HEK293 (cell line): ENCODE measurements around the gene MALT1.

Experiments used
- CTCF ChIA-PET: fragments of 350-600 bp; formaldehyde crosslinking; extraction: SDS; loops from one replicate; lab custom pipeline; 2021; ENCODE audit warnings: antibody characterized with exemption; lab: Yijun Ruan, JAX
- POLR2A ChIA-PET: fragments of 300-600 bp; formaldehyde crosslinking; extraction: SDS; loops from one replicate; lab custom pipeline; 2020; ENCODE audit warnings: antibody characterized with exemption, inconsistent platforms; lab: Yijun Ruan, JAX
- H3K27ac ChIP-seq: fragments of 200-500 bp; sonication (Bioruptor generic); 2 replicates; pipeline ENCODE4 v1.5.1; 2014; ENCODE audit warnings: low read depth, low read length, control low read depth, inconsistent platforms; ENCODE audit errors: extremely low read depth
- H3K36me3 ChIP-seq, 2 experiments: fragments of 200-500 bp in 1 of 2; sonication (Bioruptor generic) in 1 of 2; 1 replicate in 1 of 2; 2 replicates in 1 of 2; pipeline ENCODE4 v1.5.1; 2014 to 2017; ENCODE audit warnings: inconsistent platforms in 2 of 2, low read length in 2 of 2; ENCODE audit not compliant: control insufficient read depth in 2 of 2, insufficient read depth in 1 of 2
- H3K4me1 ChIP-seq: fragments of 200-500 bp; sonication (Bioruptor generic); 2 replicates; pipeline ENCODE4 v1.5.1; 2014; ENCODE audit warnings: mild to moderate bottlenecking, low read length, inconsistent platforms; ENCODE audit not compliant: control insufficient read depth, insufficient read depth
- H3K4me3 ChIP-seq: 2 replicates; pipeline ENCODE4 v1.5.1; 2011; ENCODE audit warnings: low read depth, mild to moderate bottlenecking, control low read depth, low read length, moderate library complexity
- H3K9me3 ChIP-seq: fragments of 200-500 bp; sonication (Bioruptor generic); 2 replicates; pipeline ENCODE4 v1.5.1; 2014; ENCODE audit warnings: low read depth, low read length, inconsistent platforms; ENCODE audit not compliant: control insufficient read depth, insufficient read depth
- GLIS2 ChIP-seq: fragments of 450-650 bp; formaldehyde crosslinking; IDR thresholded peaks from 2 replicates; pipeline ENCODE4 v1.5.1; 2016; ENCODE audit warnings: missing biosample characterization, missing genetic modification characterization
- KLF10 ChIP-seq: fragments of 450-650 bp; IDR thresholded peaks from 2 replicates; pipeline ENCODE4 v1.5.1; 2018; ENCODE audit warnings: missing biosample characterization, mild to moderate bottlenecking, missing genetic modification characterization
- MYNN ChIP-seq: fragments of 450-650 bp; formaldehyde crosslinking; IDR thresholded peaks from 2 replicates; pipeline ENCODE4 v1.5.1; 2016; ENCODE audit warnings: missing biosample characterization, missing genetic modification characterization, borderline replicate concordance
- PATZ1 ChIP-seq: fragments of 450-650 bp; formaldehyde crosslinking; IDR thresholded peaks from 2 replicates; pipeline ENCODE4 v1.5.1; 2016; ENCODE audit warnings: missing biosample characterization, missing genetic modification characterization
- PRDM10 ChIP-seq: fragments of 450-650 bp; formaldehyde crosslinking; IDR thresholded peaks from 2 replicates; pipeline ENCODE4 v1.5.1; 2016; ENCODE audit warnings: missing biosample characterization, missing genetic modification characterization
- SCRT1 ChIP-seq: fragments of 450-650 bp; formaldehyde crosslinking; IDR thresholded peaks from 2 replicates; pipeline ENCODE4 v1.5.1; 2016; ENCODE audit warnings: missing biosample characterization, missing genetic modification characterization, borderline replicate concordance
- SP3 ChIP-seq: fragments of 450-650 bp; formaldehyde crosslinking; IDR thresholded peaks from 2 replicates; pipeline ENCODE4 v1.5.1; 2016; ENCODE audit warnings: missing biosample characterization, missing genetic modification characterization
- ZBTB48 ChIP-seq: fragments of 450-650 bp; formaldehyde crosslinking; IDR thresholded peaks from 2 replicates; pipeline ENCODE4 v1.5.1; 2016; ENCODE audit warnings: missing biosample characterization, missing genetic modification characterization
- ZNF138 ChIP-seq: fragments of 450-650 bp; formaldehyde crosslinking; IDR thresholded peaks from 2 replicates; pipeline ENCODE4 v1.5.1; 2016; ENCODE audit warnings: missing biosample characterization, missing genetic modification characterization, borderline replicate concordance
- ZNF140 ChIP-seq: fragments of 450-650 bp; formaldehyde crosslinking; IDR thresholded peaks from 2 replicates; pipeline ENCODE4 v1.5.1; 2016; ENCODE audit warnings: missing biosample characterization, missing genetic modification characterization
- ZNF626 ChIP-seq: fragments of 450-650 bp; sonication (Bioruptor Pico); formaldehyde crosslinking; IDR thresholded peaks from 2 replicates; pipeline ENCODE4 v1.5.1; 2018; ENCODE audit warnings: missing biosample characterization, missing genetic modification characterization, inconsistent platforms
- ZNF654 ChIP-seq: fragments of 450-650 bp; formaldehyde crosslinking; IDR thresholded peaks from 2 replicates; pipeline ENCODE4 v1.5.1; 2016; ENCODE audit warnings: low read depth, missing biosample characterization, missing genetic modification characterization
- ZNF830 ChIP-seq: fragments of 450-650 bp; IDR thresholded peaks from 2 replicates; pipeline ENCODE4 v1.5.0; 2018; ENCODE audit warnings: missing biosample characterization, missing genetic modification characterization, low read depth, mild to moderate bottlenecking, moderate library complexity
- ZNF843 ChIP-seq: fragments of 450-650 bp; formaldehyde crosslinking; IDR thresholded peaks from 2 replicates; pipeline ENCODE4 v1.5.1; 2016; ENCODE audit warnings: missing biosample characterization, missing genetic modification characterization
- ZXDB ChIP-seq: fragments of 450-650 bp; formaldehyde crosslinking; IDR thresholded peaks from 2 replicates; pipeline ENCODE4 v1.5.1; 2016; ENCODE audit warnings: missing biosample characterization, missing genetic modification characterization
- TF ChIP-seq, protein P1 (sequence below): fragments of 450-650 bp; formaldehyde crosslinking; IDR thresholded peaks from 2 replicates; pipeline ENCODE4 v1.5.1; 2016; ENCODE audit warnings: missing biosample characterization, missing genetic modification characterization
- TF ChIP-seq, protein P2 (sequence below): fragments of 450-650 bp; formaldehyde crosslinking; IDR thresholded peaks from 2 replicates; pipeline ENCODE4 v1.5.1; 2016; ENCODE audit warnings: missing biosample characterization, missing genetic modification characterization

Gene MALT1

DNA sequence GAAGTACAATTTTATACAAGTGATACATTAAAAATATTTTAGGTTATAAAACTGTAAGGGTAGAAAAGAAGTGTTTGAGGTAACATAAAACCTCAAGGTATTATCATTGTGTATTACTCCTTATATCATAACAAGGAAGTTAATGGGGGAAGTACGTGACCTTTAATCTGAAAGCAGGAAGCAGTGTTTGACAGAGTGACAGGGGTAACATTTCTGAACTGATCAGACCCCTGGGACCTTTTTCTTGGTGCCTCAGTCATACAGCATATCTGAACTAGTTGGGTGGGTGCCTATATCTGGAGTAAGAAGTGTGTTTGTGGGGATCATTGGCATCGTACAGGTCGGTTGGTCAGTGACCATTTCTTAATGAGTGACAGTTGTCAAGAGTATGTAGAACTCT, 43.0 kb downstream of the MALT1 start (continued):
- TF ChIP-seq PATZ1 (tag by site-specific recombination) (no peak), ZNF140 (no peak)
- TF ChIP-seq, all 188 proteins: peak for 0

GRCh38 chr18:58714821-58715220, 43.6 kb downstream of the MALT1 start:
- H3K36me3 ChIP-seq, result peaks cover 2 to 28% of the 10 kb centered on the region in 2 experiments
- no peaks in the 10 kb centered on the region for H3K9me3 ChIP-seq
- H3K4me3 ChIP-seq, result no peak overlapping the region
- H3K27ac ChIP-seq, result no peak overlapping the region
- H3K4me1 ChIP-seq, result no peaks in the 10 kb centered on the region
- ChIA-PET POLR2A (interaction anchor here (0.6 kb wide), 1 partner anchor 13 kb away, joined by 3 read pairs; no protein-coding TSS in a partner anchor), CTCF (no interaction called here)
- TF ChIP-seq, protein P1, sequence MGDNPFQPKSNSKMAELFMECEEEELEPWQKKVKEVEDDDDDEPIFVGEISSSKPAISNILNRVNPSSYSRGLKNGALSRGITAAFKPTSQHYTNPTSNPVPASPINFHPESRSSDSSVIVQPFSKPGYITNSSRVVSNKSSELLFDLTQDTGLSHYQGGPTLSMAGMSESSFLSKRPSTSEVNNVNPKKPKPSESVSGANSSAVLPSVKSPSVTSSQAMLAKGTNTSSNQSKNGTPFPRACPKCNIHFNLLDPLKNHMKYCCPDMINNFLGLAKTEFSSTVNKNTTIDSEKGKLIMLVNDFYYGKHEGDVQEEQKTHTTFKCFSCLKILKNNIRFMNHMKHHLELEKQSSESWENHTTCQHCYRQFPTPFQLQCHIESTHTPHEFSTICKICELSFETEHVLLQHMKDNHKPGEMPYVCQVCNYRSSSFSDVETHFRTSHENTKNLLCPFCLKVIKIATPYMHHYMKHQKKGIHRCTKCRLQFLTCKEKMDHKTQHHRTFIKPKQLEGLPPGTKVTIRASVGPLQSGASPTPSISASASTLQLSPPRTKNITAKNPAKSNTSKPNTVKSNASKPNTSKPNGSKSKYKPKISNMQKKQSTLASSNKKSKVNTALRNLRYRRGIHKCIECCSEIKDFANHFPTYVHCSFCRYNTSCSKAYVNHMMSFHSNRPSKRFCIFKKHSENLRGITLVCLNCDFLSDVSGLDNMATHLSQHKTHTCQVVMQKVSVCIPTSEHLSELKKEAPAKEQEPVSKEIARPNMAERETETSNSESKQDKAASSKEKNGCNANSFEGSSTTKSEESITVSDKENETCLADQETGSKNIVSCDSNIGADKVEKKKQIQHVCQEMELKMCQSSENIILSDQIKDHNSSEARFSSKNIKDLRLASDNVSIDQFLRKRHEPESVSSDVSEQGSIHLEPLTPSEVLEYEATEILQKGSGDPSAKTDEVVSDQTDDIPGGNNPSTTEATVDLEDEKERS (tag by site-specific recombination), result no peak
- no peak for TF ChIP-seq ZNF654 (tag by site-specific recombination)
- no peak for TF ChIP-seq ZNF843 (tag by site-specific recombination)
- TF ChIP-seq SP3 (tag by site-specific recombination), result no peak
- TF ChIP-seq, protein P2, sequence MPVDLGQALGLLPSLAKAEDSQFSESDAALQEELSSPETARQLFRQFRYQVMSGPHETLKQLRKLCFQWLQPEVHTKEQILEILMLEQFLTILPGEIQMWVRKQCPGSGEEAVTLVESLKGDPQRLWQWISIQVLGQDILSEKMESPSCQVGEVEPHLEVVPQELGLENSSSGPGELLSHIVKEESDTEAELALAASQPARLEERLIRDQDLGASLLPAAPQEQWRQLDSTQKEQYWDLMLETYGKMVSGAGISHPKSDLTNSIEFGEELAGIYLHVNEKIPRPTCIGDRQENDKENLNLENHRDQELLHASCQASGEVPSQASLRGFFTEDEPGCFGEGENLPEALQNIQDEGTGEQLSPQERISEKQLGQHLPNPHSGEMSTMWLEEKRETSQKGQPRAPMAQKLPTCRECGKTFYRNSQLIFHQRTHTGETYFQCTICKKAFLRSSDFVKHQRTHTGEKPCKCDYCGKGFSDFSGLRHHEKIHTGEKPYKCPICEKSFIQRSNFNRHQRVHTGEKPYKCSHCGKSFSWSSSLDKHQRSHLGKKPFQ (tag by site-specific recombination), result no peak
- TF ChIP-seq MYNN (tag by site-specific recombination), result no peak
- no peak for TF ChIP-seq ZBTB48 (tag by site-specific recombination)
- no peak for TF ChIP-seq ZNF626 (tag by site-specific recombination)
- TF ChIP-seq KLF10 (tag by site-specific recombination), result no peak
- TF ChIP-seq GLIS2 (tag by site-specific recombination), result no peak
- no peak for TF ChIP-seq ZNF138 (tag by site-specific recombination)
- no peak for TF ChIP-seq PRDM10 (tag by site-specific recombination)
- no peak for TF ChIP-seq ZNF830 (tag by site-specific recombination)
- no peak for TF ChIP-seq SCRT1 (tag by site-specific recombination)
- TF ChIP-seq ZXDB (tag by site-specific recombination), result no peak
